Spinal cord (tissue), 10 donors: ENCODE data around the gene GLI3. TPM values are rescaled to one million over a fixed set of nuclear protein-coding genes. Genes with fewer than 3 reads are reported as not detected.

Experiments
- DNase-seq, 6 donors: peaks; one replicate each; pipeline versions ENCODE4 v3.0.0 to v3.0.0-alpha.2; 2013 to 2015; ENCODE audit warnings: low spot score in 6 of 6, low read depth in 4 of 6
- H3K27ac ChIP-seq: one replicate; pipeline ENCODE4 v1.5.1; 2013; ENCODE audit warnings: low read depth, low read length, control low read depth
- H3K27me3 ChIP-seq: one replicate; pipeline ENCODE4 v1.6.1; 2013; ENCODE audit warnings: low read length; ENCODE audit not compliant: control insufficient read depth, insufficient read depth
- H3K36me3 ChIP-seq: one replicate; pipeline ENCODE4 v1.6.1; 2013; ENCODE audit warnings: low read length; ENCODE audit not compliant: control insufficient read depth, insufficient read depth
- H3K4me1 ChIP-seq: one replicate; pipeline ENCODE4 v1.6.1; 2013; ENCODE audit warnings: low read length; ENCODE audit not compliant: control insufficient read depth, insufficient read depth
- H3K4me3 ChIP-seq: one replicate; pipeline ENCODE4 v1.5.1; 2013; ENCODE audit warnings: low read depth, low read length, control low read depth
- H3K9me3 ChIP-seq: one replicate; pipeline ENCODE4 v1.6.1; 2013; ENCODE audit warnings: low read length; ENCODE audit not compliant: control insufficient read depth, insufficient read depth
- WGBS: methylation state at CpG from one replicate; pipeline ENCODE4 v1.1.5; 2013; ENCODE audit warnings: missing lambda C conversion rate; ENCODE audit not compliant: insufficient coverage; 5-methylcytosine and 5-hydroxymethylcytosine counted together
- polyA plus RNA-seq, 2 donors: library from polyadenylated mRNA; unstranded; fragments of 120-200 nt; gene quantifications; one replicate each; pipeline ENCODE4 v1.2.1, GENCODE V29; 2013; ENCODE audit not compliant: insufficient read length in 2 of 2
- total RNA-seq, 2 donors: library from RNA; depleted of rRNA in 1 of 2; stranded (reverse); fragments of 120-200 nt in 1 of 2; fragments of >200 nt in 1 of 2; gene quantifications; one replicate each; pipeline versions ENCODE4 v1.2.3 to v1.2.4, GENCODE V29; 2013 to 2014
- donor health status: healthy.

GLI3 gene
- total and polyA plus RNA-seq, 4 donors: 8.7 to 11.9 (median 10.1) TPM

DNA sequence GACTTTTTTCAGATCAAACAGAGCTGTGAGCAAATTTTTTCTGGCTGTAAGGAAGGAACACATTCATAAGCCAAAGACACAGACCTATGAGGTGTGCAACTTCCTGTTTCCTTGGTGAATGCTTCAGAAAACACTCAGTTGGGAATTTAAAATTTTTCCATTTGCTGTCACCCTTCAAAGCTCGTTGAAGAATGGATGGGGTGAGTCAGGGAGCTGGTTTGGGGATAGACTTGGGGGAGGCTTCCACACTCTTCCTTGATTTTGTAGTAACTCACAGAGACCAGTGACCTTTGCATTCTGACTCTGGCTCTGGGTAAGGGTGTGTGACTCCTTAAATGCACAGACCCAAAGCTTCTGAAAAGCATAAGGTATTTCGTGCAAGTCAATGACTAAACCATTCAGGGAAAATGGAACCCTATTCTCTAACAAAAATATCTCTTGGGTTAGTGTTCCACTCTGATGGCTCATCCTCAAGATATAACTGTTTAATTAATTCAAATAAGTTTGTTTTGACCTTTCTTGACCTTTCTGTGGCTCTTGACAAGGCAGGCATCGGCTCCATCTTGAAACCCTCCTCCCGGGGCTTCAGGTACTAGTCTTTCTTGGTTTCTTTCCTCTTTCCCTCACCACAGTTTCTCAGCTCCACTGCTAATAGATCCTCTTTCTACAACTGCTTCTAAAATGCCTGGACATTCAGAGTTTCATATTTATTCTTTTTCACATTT, 306.3 kb downstream of the GLI3 start:
- 95% methylated on average over 3 of the region's 4 CpGs for WGBS
- DNase-seq: no peak

DNA sequence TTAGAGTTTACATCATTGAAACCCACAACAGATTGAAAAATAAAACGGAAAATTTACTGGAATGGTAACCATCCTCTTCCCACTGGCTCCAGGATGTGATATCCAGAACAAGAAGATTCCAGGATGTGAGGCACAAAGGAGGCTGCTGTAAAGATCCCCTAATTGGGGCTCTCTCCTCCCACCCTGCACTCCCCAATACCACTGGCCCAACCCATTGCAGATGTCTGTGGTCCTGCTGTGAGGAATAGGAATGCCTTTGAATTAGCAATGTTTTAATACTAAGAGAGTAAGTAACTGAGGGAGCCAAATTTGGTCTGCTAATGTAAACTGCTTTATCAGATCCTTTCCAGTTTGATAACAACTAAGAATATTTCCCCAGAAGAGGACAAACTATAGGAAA, 308.2 kb downstream of the GLI3 start:
- H3K4me3 ChIP-seq: no peak overlapping the region

More for the DNA sequence above, 306.3 kb downstream of the GLI3 start:
- Histone ChIP-seq H3K36me3 (no peaks in the 10 kb centered on the region), H3K9me3 (no peaks in the 10 kb centered on the region), H3K27me3 (no peaks in the 10 kb centered on the region), H3K27ac (no peak overlapping the region), H3K4me3 (no peak overlapping the region), H3K4me1 (no peaks in the 10 kb centered on the region)

DNA sequence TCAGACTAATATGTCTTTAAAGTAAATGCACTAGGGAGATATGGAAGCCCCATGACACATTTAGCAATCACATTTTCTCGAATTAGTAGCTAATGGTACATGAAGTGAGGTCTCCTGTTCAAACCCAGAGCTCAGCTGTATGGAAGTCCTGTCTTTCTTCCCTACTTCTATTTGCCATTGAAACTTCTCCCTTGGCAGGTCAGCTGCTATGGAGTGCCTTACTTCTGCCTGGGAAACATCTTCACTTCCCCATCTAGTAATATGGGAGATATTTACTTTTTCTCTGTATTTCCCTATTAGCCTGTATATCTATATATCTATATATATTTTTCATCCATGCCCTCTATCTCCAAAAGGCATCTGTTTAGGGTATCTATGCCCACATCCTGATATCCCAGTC, 308.8 kb downstream of the GLI3 start:
- no CpG with 5 or more reads among the region's 1 CpG for WGBS
- Histone ChIP-seq H3K27ac (no peak overlapping the region), H3K4me3 (no peak overlapping the region), H3K36me3 (no peaks in the 10 kb centered on the region), H3K27me3 (no peaks in the 10 kb centered on the region), H3K4me1 (no peaks in the 10 kb centered on the region), H3K9me3 (no peaks in the 10 kb centered on the region)
- no peak for DNase-seq

More for the DNA sequence above, 308.2 kb downstream of the GLI3 start:
- H3K4me1 ChIP-seq: no peaks in the 10 kb centered on the region
- H3K36me3 ChIP-seq: no peaks in the 10 kb centered on the region
- H3K27me3 ChIP-seq: no peaks in the 10 kb centered on the region
- WGBS: no CpG with 5 or more reads among the region's 1 CpG
- DNase-seq: no peak
- H3K27ac ChIP-seq: no peak overlapping the region
- no peaks in the 10 kb centered on the region for H3K9me3 ChIP-seq

DNA sequence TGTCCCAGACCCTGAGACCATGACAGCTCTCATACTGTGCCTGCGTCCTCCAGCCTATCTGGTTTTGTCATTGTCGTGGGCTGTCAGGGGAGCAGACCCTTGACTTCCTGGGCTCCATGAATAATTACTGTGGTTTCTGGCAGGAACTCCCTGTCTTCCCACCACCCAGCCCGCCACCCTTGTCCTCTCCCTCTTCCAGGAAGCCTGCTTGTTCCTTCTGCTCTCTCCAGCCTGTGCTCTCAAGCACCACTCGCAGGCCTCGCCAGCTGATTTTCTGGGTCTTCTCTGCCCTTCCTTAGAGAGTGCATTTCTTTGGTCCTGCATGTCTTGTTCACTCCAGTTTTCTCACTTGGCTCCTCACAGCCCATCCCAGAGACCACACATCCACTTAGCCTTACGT, 309.6 kb downstream of the GLI3 start:
- no peak for DNase-seq
- 90% methylated on average over 5 of the region's 6 CpGs for WGBS

DNA sequence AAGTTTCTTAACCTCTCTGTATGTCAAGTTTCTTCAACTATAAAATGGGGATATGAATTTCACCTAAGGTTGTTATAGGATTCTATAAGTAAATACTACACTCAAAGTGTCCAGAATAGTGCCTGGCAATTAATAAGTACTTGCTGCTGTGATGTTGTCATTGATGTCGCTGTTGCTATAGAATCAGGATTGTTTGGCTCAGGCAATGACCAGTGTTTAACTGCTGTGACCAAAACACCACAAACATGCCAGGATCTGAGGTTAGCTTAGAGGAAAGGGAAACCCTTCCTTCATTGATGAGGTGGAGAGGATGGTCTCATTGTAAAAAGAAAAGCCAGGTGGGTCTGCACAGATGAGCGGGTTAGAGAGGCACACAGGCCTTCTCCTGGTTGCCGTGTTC, 311.1 kb downstream of the GLI3 start:
- WGBS: no CpG with 5 or more reads among the region's 3 CpGs
- Histone ChIP-seq H3K27me3 (no peaks in the 10 kb centered on the region), H3K9me3 (no peaks in the 10 kb centered on the region), H3K27ac (no peak overlapping the region), H3K4me3 (no peak overlapping the region), H3K4me1 (no peaks in the 10 kb centered on the region), H3K36me3 (no peaks in the 10 kb centered on the region)
- DNase-seq: no peak

More for the DNA sequence above, 309.6 kb downstream of the GLI3 start:
- Histone ChIP-seq H3K36me3 (no peaks in the 10 kb centered on the region), H3K4me3 (no peak overlapping the region), H3K27me3 (no peaks in the 10 kb centered on the region), H3K9me3 (no peaks in the 10 kb centered on the region), H3K4me1 (no peaks in the 10 kb centered on the region), H3K27ac (no peak overlapping the region)

DNA sequence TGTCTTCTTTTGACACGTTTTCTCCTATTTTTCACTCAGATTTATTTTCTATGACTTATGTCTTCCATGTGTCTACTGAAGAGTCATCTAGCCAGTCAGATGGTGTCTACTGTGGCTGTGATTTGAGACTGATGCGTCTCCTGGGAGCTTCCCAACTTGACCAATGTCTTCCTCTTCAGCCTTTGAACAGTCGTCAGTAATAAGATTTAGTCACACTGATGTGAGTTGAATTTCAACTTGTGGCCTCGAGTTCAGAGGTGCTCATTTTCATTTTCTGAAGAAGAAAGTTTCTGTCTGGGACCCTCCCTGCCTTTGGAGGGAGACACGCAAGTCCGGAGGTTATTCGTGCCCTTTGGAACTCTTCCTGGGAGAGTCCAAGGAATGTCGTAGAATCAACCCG, 312.2 kb downstream of the GLI3 start:
- no peak for DNase-seq
- Histone ChIP-seq H3K27me3 (no peaks in the 10 kb centered on the region), H3K9me3 (no peaks in the 10 kb centered on the region), H3K27ac (no peak overlapping the region), H3K4me1 (no peaks in the 10 kb centered on the region), H3K36me3 (no peaks in the 10 kb centered on the region), H3K4me3 (no peak overlapping the region)
- 84% methylated on average over 8 of the region's 9 CpGs for WGBS

DNA sequence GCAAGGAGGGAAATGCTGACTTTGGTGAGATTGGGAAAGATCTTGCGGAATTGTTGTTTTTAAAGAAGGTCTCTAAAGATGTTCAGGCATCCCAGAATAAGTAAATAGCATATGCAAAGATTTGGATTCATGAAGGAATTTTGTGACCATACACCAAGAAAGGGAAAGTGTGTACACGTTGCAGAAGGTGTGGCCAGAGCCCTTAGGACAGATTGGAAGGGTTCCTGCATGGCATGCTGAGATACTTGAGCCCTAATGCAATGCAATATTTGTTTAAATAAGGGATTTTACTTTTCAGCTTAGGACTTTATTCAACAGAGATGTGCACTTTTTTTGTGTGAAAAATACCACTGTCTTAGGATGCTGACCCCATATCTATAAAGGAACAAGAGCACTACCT, 314.6 kb downstream of the GLI3 start:
- Histone ChIP-seq H3K27ac (no peak overlapping the region), H3K27me3 (no peaks in the 10 kb centered on the region), H3K4me3 (no peak overlapping the region), H3K4me1 (no peaks in the 10 kb centered on the region), H3K36me3 (no peaks in the 10 kb centered on the region), H3K9me3 (no peaks in the 10 kb centered on the region)
- no peak for DNase-seq
- 100% methylated on average over 1 of the region's 2 CpGs for WGBS

DNA sequence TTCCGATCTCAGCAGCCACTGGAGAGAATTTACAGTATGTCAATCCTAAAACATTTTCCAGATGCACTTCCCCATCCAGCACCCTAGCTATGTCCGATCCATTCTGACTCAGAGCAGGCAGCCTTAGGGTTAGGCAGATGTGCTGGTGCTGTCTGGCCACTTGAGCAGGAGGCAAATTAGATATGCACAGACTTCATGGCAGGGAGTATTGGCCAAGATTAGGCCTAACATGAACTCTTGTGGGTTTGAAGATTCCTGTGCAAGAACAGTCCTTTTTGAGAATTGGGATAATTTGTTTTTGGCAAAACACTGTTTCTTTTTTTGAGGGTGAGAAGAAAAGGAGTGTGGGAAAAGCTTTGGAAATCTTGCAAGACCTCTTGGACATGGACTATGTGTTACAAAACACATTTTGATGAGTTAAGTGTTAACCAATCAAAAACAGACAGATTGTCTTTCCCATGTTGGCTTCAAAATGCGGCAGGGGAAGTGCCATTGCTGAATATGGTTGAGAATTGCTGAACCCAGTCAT, 315.5 kb downstream of the GLI3 start:
- H3K9me3 ChIP-seq: no peaks in the 10 kb centered on the region

DNA sequence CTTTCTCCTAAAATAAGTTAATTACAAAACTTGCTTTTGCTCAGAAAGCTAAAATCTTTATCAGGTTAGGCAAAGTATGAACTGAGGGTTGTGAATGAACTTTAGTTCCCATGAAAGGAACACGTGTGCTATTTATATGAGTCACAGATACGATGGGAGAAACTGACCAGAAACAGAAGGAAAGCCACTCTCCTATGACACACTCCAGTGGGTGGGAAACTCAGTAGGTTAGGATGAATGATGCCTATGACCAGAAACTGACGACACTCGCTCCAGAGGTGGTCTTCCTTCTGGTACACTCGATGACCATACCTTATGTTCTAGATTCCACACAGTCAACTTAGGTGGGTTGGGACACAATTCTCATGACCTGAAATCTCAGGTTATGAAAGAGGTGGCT, 318.4 kb downstream of the GLI3 start:
- no peak for DNase-seq
- no peaks in the 10 kb centered on the region for H3K9me3 ChIP-seq
- H3K4me1 ChIP-seq: no peaks in the 10 kb centered on the region
- no CpG with 5 or more reads among the region's 5 CpGs for WGBS
- H3K27me3 ChIP-seq: no peaks in the 10 kb centered on the region
- H3K27ac ChIP-seq: no peak overlapping the region
- H3K4me3 ChIP-seq: no peak overlapping the region
- no peaks in the 10 kb centered on the region for H3K36me3 ChIP-seq

More for the DNA sequence above, 315.5 kb downstream of the GLI3 start:
- Histone ChIP-seq H3K4me1 (no peaks in the 10 kb centered on the region), H3K27me3 (no peaks in the 10 kb centered on the region), H3K27ac (no peak overlapping the region), H3K36me3 (no peaks in the 10 kb centered on the region), H3K4me3 (no peak overlapping the region)
- WGBS: 100% methylated on average over 2 of the region's 3 CpGs
- peak in 1 of 6 donors; percentile 77 for DNase-seq

DNA sequence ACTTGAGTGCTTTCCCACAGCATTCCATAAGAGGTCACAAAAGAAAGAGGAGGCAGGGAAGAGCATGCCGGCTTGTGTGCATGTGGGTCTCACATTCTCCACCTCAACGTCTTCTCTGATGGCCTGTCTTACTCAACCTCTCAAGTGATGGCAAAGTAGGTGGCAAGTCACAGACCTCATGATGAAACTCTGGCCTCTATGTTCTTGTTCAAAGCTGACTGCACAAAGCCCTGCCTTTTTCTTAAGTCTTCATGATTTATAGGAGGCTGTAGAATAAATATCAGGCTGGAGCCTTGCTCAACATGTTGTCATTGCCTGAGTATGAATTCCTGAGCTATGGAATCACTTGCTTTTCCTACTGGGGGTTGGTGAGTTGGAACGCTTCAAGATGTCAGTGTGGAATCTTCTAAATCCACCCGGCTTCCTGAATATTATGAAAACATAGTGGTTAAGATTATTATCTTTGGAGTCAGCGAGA, 320.5 kb downstream of the GLI3 start:
- Histone ChIP-seq H3K27ac (no peak overlapping the region), H3K36me3 (no peaks in the 10 kb centered on the region), H3K4me1 (no peaks in the 10 kb centered on the region), H3K27me3 (no peaks in the 10 kb centered on the region), H3K4me3 (no peak overlapping the region), H3K9me3 (no peaks in the 10 kb centered on the region)
- peak in 1 of 6 donors; percentile 20 for DNase-seq
- WGBS: 88% methylated on average over 2 of the region's 5 CpGs
